ENCODE data around the gene FAM234B. TPM values are rescaled to one million over a fixed set of nuclear protein-coding genes. Genes with fewer than 3 reads are reported as not detected.

The FAM234B gene
- total RNA-seq, 1 donor from 2014 or later: 18.7 TPM

- DNase-seq (ENCODE audit: low spot score, unreplicated experiment): no peak
- Mint-ChIP-seq H3K4me3 (ENCODE audit: low read depth) (no peak overlapping the region), H3K27me3 (peaks cover 24% of the 10 kb centered on the region), H3K9me3 (ENCODE audit: low read depth) (no peaks in the 10 kb centered on the region), H3K36me3 (ENCODE audit: insufficient read depth) (no peaks in the 10 kb centered on the region), H3K27ac (no peak overlapping the region), H3K4me1 (ENCODE audit: low read depth) (peaks cover 41% of the 10 kb centered on the region)
- TF ChIP-seq, protein P1, sequence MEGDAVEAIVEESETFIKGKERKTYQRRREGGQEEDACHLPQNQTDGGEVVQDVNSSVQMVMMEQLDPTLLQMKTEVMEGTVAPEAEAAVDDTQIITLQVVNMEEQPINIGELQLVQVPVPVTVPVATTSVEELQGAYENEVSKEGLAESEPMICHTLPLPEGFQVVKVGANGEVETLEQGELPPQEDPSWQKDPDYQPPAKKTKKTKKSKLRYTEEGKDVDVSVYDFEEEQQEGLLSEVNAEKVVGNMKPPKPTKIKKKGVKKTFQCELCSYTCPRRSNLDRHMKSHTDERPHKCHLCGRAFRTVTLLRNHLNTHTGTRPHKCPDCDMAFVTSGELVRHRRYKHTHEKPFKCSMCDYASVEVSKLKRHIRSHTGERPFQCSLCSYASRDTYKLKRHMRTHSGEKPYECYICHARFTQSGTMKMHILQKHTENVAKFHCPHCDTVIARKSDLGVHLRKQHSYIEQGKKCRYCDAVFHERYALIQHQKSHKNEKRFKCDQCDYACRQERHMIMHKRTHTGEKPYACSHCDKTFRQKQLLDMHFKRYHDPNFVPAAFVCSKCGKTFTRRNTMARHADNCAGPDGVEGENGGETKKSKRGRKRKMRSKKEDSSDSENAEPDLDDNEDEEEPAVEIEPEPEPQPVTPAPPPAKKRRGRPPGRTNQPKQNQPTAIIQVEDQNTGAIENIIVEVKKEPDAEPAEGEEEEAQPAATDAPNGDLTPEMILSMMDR (IDR thresholded peaks at IDR 0.05; ENCODE audit: unreplicated experiment): no peak
Measured at GRCh38 chr12:13097491-13098011, 53.4 kb downstream of the FAM234B start.

- peaks cover 34% of the 10 kb centered on the region for H3K27me3 Mint-ChIP-seq
- peaks cover 35% of the 10 kb centered on the region for H3K4me1 Mint-ChIP-seq (ENCODE audit: low read depth)
- no peaks in the 10 kb centered on the region for H3K9me3 Mint-ChIP-seq (ENCODE audit: low read depth)
- no peak overlapping the region for H3K27ac Mint-ChIP-seq
- DNase-seq (ENCODE audit: low spot score, unreplicated experiment): no peak
- no peaks in the 10 kb centered on the region for H3K36me3 Mint-ChIP-seq (ENCODE audit: insufficient read depth)
- no peak overlapping the region for H3K4me3 Mint-ChIP-seq (ENCODE audit: low read depth)
- TF ChIP-seq, protein P1 (IDR thresholded peaks at IDR 0.05; ENCODE audit: unreplicated experiment): no peak
Measured at GRCh38 chr12:13099066-13099843, 55.1 kb downstream of the FAM234B start.

- Mint-ChIP-seq H3K4me3 (ENCODE audit: low read depth) (peak overlapping the region; percentile 75), H3K27me3 (peaks cover 29% of the 10 kb centered on the region), H3K36me3 (ENCODE audit: insufficient read depth) (no peaks in the 10 kb centered on the region), H3K4me1 (ENCODE audit: low read depth) (peaks cover 31% of the 10 kb centered on the region), H3K9me3 (ENCODE audit: low read depth) (no peaks in the 10 kb centered on the region), H3K27ac (peak overlapping the region; percentile 95)
- no peak for DNase-seq (ENCODE audit: low spot score, unreplicated experiment)
- TF ChIP-seq, protein P1 (IDR thresholded peaks at IDR 0.05; ENCODE audit: unreplicated experiment): no peak
Measured at GRCh38 chr12:13099844-13100604, 55.8 kb downstream of the FAM234B start.

- Mint-ChIP-seq H3K36me3 (ENCODE audit: insufficient read depth) (no peaks in the 10 kb centered on the region), H3K27me3 (peaks cover 27% of the 10 kb centered on the region), H3K9me3 (ENCODE audit: low read depth) (no peaks in the 10 kb centered on the region), H3K4me1 (ENCODE audit: low read depth) (peaks cover 28% of the 10 kb centered on the region), H3K4me3 (ENCODE audit: low read depth) (peak overlapping the region; percentile 75), H3K27ac (peak overlapping the region; percentile 95)
- DNase-seq (ENCODE audit: low spot score, unreplicated experiment): no peak
- TF ChIP-seq, protein P1 (IDR thresholded peaks at IDR 0.05; ENCODE audit: unreplicated experiment): no peak
Measured at GRCh38 chr12:13100605-13100881, 56.4 kb downstream of the FAM234B start.

DNA sequence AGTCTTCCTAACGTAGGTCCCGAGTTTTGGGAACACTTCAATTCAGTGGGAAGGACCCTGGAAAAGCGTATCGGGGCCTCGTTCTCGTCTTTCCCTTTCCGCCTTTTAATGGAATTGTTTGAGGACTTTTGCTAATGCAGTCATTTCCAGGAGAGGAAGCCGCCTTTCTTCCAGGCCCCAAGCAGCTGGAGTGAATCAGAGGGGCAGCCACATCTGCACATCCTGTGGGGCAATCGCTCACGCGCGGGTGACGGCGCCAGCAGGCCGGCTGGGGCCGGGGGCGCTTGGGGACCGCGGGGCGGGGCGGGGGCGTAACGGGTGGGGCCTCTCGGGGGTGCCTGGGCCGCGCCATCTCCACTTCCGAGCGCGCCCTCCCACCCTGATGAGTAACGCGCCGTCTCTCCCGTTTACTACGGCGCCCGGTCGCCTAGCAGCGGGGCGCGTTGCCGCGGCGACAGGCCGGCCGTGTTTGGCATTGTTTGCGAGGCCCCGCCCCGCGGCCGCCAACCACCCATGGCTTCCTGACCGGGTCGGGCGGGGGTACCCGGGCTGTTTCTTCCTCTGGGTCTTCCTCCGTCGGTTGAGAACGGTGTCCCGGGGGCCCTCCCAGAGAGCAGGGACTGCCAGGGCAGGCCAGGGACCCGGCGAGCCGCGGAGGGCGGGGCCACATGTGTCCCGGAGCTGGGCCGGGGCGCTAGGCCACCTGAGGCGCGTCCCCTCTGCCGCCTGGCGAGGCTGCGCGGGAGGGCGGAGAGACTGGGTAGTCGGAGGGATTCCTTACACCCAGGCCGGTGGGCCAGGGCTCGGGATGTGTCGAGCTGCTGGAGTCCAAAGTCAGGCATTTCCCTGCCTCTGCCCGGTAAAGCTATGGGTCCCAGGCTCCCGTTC is 56.9 kb downstream of the FAM234B start:
- Mint-ChIP-seq H3K27ac (peak overlapping the region; percentile 95), H3K4me1 (ENCODE audit: low read depth) (peaks cover 26% of the 10 kb centered on the region)

More for the DNA sequence above, 56.9 kb downstream of the FAM234B start:
- H3K27me3 Mint-ChIP-seq: peaks cover 27% of the 10 kb centered on the region
- peak overlapping the region; percentile 75 for H3K4me3 Mint-ChIP-seq (ENCODE audit: low read depth)
- H3K36me3 Mint-ChIP-seq (ENCODE audit: insufficient read depth): no peaks in the 10 kb centered on the region
- H3K9me3 Mint-ChIP-seq (ENCODE audit: low read depth): no peaks in the 10 kb centered on the region
- TF ChIP-seq, protein P1 (IDR thresholded peaks at IDR 0.05; ENCODE audit: unreplicated experiment): peak; percentile 22
- peak; percentile 85 for DNase-seq (ENCODE audit: low spot score, unreplicated experiment)
